Progenitor cell of endocrine pancreas (in vitro differentiated cells): ENCODE data around the gene HOXA5. TPM values are rescaled to one million over a fixed set of nuclear protein-coding genes. Genes with fewer than 3 reads are reported as not detected.

Source experiments
- DNase-seq: peaks from one replicate; pipeline ENCODE4 v3.0.0; 2021; ENCODE audit warnings: low spot score; ENCODE audit not compliant: unreplicated experiment
- H3K27ac Mint-ChIP-seq: 2 replicates; pipeline ENCODE4 v1.8.0; 2021; ENCODE audit warnings: mild to moderate bottlenecking, moderate library complexity, mixed read lengths
- H3K27me3 Mint-ChIP-seq: 2 replicates; pipeline ENCODE4 v1.8.0; 2021; ENCODE audit warnings: mixed read lengths
- H3K36me3 Mint-ChIP-seq: 2 replicates; pipeline ENCODE4 v1.8.0; 2022; ENCODE audit warnings: mixed read lengths; ENCODE audit not compliant: insufficient read depth
- H3K4me1 Mint-ChIP-seq: 2 replicates; pipeline ENCODE4 v1.8.0; 2021; ENCODE audit warnings: low read depth, mixed read lengths
- H3K4me3 Mint-ChIP-seq: 2 replicates; pipeline ENCODE4 v1.8.0; 2021; ENCODE audit warnings: low read depth, mild to moderate bottlenecking, moderate library complexity, mixed read lengths
- H3K9me3 Mint-ChIP-seq: 2 replicates; pipeline ENCODE4 v1.8.0; 2021; ENCODE audit warnings: low read depth, mixed read lengths
- total RNA-seq: library from RNA; stranded (reverse); gene quantifications from 2 replicates; pipeline ENCODE4 v1.2.1, GENCODE V29; 2021
- TF ChIP-seq, protein P1 (sequence below): fragments of 200-600 bp; sonication (generic); IDR thresholded peaks from one replicate; pipeline ENCODE4 v1.5.0; 2021; ENCODE audit warnings: antibody characterized with exemption, mild to moderate bottlenecking; ENCODE audit not compliant: unreplicated experiment

Gene HOXA5
- total RNA-seq, 1 donor from 2014 or later, result 12.6 TPM

DNA sequence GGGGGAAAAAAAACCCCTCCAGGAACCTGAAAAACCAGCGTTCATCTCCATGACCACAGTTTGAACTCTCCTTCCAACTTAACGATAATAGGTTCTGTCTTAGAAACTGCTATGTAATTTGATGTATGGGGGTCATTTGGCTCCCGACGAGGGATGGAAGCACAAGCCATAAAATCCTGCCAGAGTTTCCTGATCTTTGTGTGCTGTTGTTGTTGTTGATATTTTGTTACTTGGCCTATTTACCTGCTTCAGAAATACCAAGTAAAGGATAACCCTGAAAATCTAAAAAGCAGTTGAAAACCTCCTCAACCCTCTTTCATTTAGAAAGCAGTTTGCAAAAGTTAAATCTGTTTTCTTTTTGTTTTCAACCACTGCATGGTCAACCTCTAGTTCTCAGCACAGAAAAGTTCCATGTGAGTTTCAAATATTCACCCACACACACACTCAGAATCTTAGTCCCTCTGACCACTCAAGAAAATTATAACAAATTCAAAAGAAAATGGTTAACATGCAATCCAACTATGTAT, 31.7 kb downstream of the HOXA5 start:
- Mint-ChIP-seq H3K4me1 (peaks cover 53% of the 10 kb centered on the region), H3K27ac (peak overlapping the region; percentile 99), H3K27me3 (no peaks in the 10 kb centered on the region)

DNA sequence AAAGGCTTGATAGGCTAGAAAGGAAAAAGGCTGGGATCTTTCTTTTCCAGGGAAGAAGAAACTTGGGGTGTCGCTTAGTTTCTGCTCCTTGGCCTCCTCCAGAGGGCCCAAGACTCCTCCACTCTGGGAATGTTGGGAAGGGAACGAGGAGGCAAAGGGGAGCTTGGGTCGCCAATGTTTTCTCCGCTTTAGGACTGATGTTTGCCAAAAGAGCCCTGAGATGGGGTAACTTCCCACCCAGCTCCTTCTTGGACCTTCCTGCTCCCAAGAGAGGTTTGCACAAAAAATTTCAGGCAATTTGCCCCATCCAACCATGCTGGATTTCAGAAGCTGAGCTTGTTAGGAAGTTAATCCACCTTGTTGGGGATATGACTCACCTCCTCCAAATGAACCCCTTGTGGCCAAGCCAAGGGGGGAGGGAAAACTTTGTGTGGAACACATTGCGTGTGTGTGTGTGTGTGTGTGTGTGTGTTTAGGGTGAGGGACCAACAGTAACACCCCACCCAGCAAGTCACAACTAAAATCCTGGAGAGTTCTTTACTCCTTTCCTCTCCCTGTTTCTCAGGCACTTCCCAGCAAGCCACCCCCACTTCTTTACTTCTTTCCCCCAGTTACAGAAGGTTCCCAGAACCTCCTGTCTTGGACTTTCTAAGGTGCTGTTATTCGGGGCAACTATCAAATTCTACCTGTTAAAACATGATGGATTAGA, 32.3 kb downstream of the HOXA5 start:
- TF ChIP-seq, protein P1, sequence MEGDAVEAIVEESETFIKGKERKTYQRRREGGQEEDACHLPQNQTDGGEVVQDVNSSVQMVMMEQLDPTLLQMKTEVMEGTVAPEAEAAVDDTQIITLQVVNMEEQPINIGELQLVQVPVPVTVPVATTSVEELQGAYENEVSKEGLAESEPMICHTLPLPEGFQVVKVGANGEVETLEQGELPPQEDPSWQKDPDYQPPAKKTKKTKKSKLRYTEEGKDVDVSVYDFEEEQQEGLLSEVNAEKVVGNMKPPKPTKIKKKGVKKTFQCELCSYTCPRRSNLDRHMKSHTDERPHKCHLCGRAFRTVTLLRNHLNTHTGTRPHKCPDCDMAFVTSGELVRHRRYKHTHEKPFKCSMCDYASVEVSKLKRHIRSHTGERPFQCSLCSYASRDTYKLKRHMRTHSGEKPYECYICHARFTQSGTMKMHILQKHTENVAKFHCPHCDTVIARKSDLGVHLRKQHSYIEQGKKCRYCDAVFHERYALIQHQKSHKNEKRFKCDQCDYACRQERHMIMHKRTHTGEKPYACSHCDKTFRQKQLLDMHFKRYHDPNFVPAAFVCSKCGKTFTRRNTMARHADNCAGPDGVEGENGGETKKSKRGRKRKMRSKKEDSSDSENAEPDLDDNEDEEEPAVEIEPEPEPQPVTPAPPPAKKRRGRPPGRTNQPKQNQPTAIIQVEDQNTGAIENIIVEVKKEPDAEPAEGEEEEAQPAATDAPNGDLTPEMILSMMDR, result no peak
- H3K4me1 Mint-ChIP-seq, result peaks cover 52% of the 10 kb centered on the region
- no peaks in the 10 kb centered on the region for H3K9me3 Mint-ChIP-seq
- DNase-seq, result no peak
- peak overlapping the region; percentile 99 for H3K27ac Mint-ChIP-seq
- peak overlapping the region; percentile 97 for H3K4me3 Mint-ChIP-seq
- H3K27me3 Mint-ChIP-seq, result no peaks in the 10 kb centered on the region
- peaks cover 21% of the 10 kb centered on the region for H3K36me3 Mint-ChIP-seq

More for the DNA sequence above, 31.7 kb downstream of the HOXA5 start:
- H3K36me3 Mint-ChIP-seq, result peaks cover 21% of the 10 kb centered on the region
- H3K9me3 Mint-ChIP-seq, result no peaks in the 10 kb centered on the region
- TF ChIP-seq, protein P1, result no peak
- no peak for DNase-seq
- H3K4me3 Mint-ChIP-seq, result peak overlapping the region; percentile 97

DNA sequence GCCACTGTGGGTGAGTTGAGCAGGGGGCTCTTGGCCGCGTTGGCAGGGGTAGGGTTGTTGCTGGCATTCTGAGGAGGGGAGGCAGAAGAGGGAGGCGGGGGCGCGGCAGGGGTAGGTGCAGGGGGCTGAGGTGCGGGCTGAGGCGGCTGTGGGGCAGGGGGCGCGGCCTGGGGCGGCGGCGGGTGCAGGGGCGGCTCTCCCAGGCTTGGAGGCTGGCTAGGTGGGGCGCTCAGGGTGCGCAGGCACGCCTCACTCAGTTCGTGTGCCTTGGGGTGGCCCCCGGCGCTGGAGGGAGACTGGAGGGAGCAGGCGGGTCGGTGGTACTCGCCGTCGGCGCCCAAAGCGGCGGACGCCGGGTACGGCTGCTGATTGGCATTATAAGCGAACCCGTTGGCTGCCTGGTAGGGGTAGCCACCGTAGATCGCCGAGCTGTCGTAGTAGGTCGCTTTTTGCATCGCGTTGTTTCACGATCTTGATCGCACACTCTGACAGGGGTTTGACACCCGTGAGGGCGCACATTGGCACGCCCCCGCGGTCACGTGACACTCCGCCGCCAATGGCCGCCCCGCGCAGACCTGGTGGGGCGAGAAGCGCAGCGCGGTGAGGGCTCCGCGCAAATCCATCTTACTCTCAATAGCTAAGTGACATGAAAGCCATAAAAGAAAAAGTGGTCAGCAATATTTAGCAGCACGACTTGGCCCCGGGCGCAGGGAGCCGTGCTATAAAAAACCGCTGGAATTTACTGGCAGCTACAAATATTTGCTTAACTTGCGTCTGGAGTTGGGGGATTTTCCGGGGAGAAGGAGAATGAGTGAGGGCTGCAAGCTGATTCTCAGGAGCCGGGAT, 33.1 kb downstream of the HOXA5 start:
- H3K27me3 Mint-ChIP-seq, result no peaks in the 10 kb centered on the region
- peaks cover 57% of the 10 kb centered on the region for H3K4me1 Mint-ChIP-seq
- no peaks in the 10 kb centered on the region for H3K9me3 Mint-ChIP-seq
- H3K27ac Mint-ChIP-seq, result peak overlapping the region; percentile 99
- peaks cover 20% of the 10 kb centered on the region for H3K36me3 Mint-ChIP-seq
- TF ChIP-seq, protein P1, result no peak
- DNase-seq, result peak; percentile 76
- H3K4me3 Mint-ChIP-seq, result peak overlapping the region; percentile 97

DNA sequence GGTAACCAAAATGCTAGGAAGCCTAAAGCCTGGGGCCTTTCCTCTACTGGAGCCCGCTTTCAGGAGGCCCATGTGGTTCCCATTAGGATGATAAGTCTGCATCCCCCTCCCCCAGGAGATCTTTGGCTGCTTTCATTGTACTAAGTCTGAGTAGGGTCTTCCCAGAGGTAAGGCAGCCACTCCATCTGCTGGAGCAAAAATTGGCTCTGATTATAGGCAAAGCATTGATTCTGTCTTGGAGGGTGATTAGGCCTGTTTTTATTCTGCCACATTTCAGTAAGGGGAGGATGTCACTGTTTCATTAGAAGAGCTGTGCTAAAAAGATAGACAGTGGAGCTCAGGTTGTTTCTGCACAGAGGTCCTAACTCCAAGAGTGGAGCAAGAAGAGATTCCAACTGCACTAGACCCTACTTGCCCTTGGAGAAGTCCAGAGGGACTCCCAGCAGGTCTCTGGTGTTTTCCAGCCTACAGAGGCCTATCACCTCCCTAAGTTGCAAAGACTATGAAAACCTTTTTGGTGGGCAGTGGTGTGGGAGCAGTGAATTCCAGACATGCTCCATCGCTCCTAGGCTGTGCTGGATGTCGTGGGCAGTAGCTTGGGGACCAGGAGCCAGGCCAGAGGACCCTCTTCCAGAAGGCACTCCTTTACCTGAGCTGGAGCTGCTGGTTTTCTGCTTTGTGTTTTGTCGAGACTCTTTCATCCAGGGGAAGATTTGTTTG, 33.9 kb downstream of the HOXA5 start:
- no peaks in the 10 kb centered on the region for H3K27me3 Mint-ChIP-seq
- peaks cover 20% of the 10 kb centered on the region for H3K36me3 Mint-ChIP-seq
- peak overlapping the region; percentile 90 for H3K27ac Mint-ChIP-seq
- peaks cover 58% of the 10 kb centered on the region for H3K4me1 Mint-ChIP-seq
- no peak for DNase-seq
- H3K9me3 Mint-ChIP-seq, result no peaks in the 10 kb centered on the region
- TF ChIP-seq, protein P1, result no peak
- H3K4me3 Mint-ChIP-seq, result peak overlapping the region; percentile 71
